A673 (cell line): ENCODE data around the gene IL19. TPM values are rescaled to one million over a fixed set of nuclear protein-coding genes. Genes with fewer than 3 reads are reported as not detected.

Source experiments
- BruUV-seq: library from RNA; stranded (reverse); fragments of 400-500 nt; replicated peaks from 2 replicates; lab custom pipeline; 2021; lab: Mats Ljungman, UMichigan
- CTCF ChIA-PET: fragments of 300-600 bp; sonication (Branson Sonifier 250); formaldehyde crosslinking; loops from one replicate; lab custom pipeline; 2022; ENCODE audit warnings: antibody characterized with exemption; lab: Charles Lee
- POLR2A ChIA-PET: fragments of 300-600 bp; sonication (Branson Sonifier 250); formaldehyde crosslinking; loops from one replicate; lab custom pipeline; 2022; ENCODE audit warnings: antibody characterized with exemption; ENCODE audit not compliant: low non-redundant PET; lab: Charles Lee
- DNase-seq: peaks from one replicate; pipeline ENCODE4 v3.0.0-alpha.2; 2015; ENCODE audit warnings: low spot score
- H3K27ac ChIP-seq: fragments of 200-600 bp; sonication (generic); 2 replicates; pipeline ENCODE4 v1.5.1; 2016; ENCODE audit warnings: mixed run types, low read depth, mild to moderate bottlenecking, mixed read lengths, antibody characterized with exemption, low read length; ENCODE audit not compliant: poor library complexity, severe bottlenecking
- H3K27me3 ChIP-seq: fragments of 200-600 bp; sonication (generic); replicated peaks from 2 replicates; pipeline ENCODE4 v1.6.1; 2017; ENCODE audit warnings: mixed run types, low read depth, mild to moderate bottlenecking, mixed read lengths, antibody characterized with exemption, low read length; ENCODE audit not compliant: insufficient read depth, poor library complexity
- H3K36me3 ChIP-seq: fragments of 200-600 bp; sonication (generic); 2 replicates; pipeline ENCODE4 v1.6.1; 2016; ENCODE audit warnings: mixed run types, mild to moderate bottlenecking, mixed read lengths, antibody characterized with exemption, low read length; ENCODE audit not compliant: insufficient read depth, poor library complexity, severe bottlenecking
- H3K4me1 ChIP-seq: fragments of 200-600 bp; sonication (generic); 2 replicates; pipeline ENCODE4 v1.6.1; 2017; ENCODE audit warnings: mixed run types, mild to moderate bottlenecking, mixed read lengths, antibody characterized with exemption, low read length; ENCODE audit not compliant: insufficient read depth, poor library complexity, severe bottlenecking
- H3K4me3 ChIP-seq: fragments of 200-600 bp; sonication (generic); 2 replicates; pipeline ENCODE4 v1.5.1; 2016; ENCODE audit warnings: low read depth, mixed run types, mild to moderate bottlenecking, mixed read lengths, low read length; ENCODE audit not compliant: poor library complexity, severe bottlenecking
- H3K9me3 ChIP-seq: fragments of 200-600 bp; sonication (generic); 2 replicates; pipeline ENCODE4 v1.6.1; 2016; ENCODE audit warnings: mixed run types, low read depth, mild to moderate bottlenecking, mixed read lengths, antibody characterized with exemption, low read length; ENCODE audit not compliant: poor library complexity, severe bottlenecking
- EZH2 ChIP-seq: fragments of 200-600 bp; sonication (generic); IDR thresholded peaks from 2 replicates; pipeline ENCODE4 v1.6.1; 2017; ENCODE audit warnings: borderline replicate concordance, low read depth, mild to moderate bottlenecking, mixed read lengths, antibody characterized with exemption, low read length; ENCODE audit not compliant: poor library complexity, severe bottlenecking
- intact Hi-C: fragments of 100-400 bp; cut with micrococcal nuclease; formaldehyde crosslinking; loops from one replicate; pipeline ENCODE4 v1.10.0; 2022; ENCODE audit not compliant: unreplicated experiment
- total RNA-seq: library from RNA; stranded (reverse); gene quantifications from 2 replicates; pipeline ENCODE4 v1.2.3, GENCODE V29; 2021
- TF ChIP-seq, protein P1 (sequence below): fragments of 300-800, 200-600 bp; sonication (generic); conservative IDR thresholded peaks from 2 replicates; pipeline ENCODE4 v1.5.1; 2017; ENCODE audit warnings: low read depth, mild to moderate bottlenecking, antibody characterized with exemption, low read length, moderate library complexity, mixed read lengths

Gene IL19
- total RNA-seq, 1 experiment from 2014 or later, result not detected

DNA sequence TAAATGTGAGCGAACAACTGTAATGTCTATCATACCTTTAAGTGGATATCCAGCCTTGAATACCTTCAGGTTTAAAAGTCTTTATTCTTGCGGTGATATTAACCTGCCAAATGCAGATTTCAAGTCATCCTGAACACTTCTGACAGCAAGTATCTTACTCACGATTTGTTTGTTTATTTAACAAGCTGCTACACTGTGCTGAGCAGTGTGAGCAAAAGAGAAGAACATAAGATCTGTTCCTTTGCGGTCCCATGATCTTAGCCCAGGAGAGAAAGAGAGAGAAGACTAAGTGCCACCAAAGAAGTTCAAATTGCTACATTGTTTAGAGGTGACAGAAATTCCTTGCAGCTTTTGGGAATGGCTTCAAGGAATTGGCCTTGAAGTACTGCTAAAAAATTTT lies 117.1 kb downstream of the IL19 start:
- BruUV-seq, result no TSS peak
- Histone ChIP-seq H3K36me3 (no peaks in the 10 kb centered on the region), H3K9me3 (no peaks in the 10 kb centered on the region), H3K27ac (no peak overlapping the region), H3K4me3 (no peak overlapping the region), H3K4me1 (peaks cover 8% of the 10 kb centered on the region), H3K27me3 (peaks cover 10% of the 10 kb centered on the region)
- no peak for DNase-seq
- no peak for TF ChIP-seq EZH2
- TF ChIP-seq, protein P1, sequence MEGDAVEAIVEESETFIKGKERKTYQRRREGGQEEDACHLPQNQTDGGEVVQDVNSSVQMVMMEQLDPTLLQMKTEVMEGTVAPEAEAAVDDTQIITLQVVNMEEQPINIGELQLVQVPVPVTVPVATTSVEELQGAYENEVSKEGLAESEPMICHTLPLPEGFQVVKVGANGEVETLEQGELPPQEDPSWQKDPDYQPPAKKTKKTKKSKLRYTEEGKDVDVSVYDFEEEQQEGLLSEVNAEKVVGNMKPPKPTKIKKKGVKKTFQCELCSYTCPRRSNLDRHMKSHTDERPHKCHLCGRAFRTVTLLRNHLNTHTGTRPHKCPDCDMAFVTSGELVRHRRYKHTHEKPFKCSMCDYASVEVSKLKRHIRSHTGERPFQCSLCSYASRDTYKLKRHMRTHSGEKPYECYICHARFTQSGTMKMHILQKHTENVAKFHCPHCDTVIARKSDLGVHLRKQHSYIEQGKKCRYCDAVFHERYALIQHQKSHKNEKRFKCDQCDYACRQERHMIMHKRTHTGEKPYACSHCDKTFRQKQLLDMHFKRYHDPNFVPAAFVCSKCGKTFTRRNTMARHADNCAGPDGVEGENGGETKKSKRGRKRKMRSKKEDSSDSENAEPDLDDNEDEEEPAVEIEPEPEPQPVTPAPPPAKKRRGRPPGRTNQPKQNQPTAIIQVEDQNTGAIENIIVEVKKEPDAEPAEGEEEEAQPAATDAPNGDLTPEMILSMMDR, result no peak
- POLR2A ChIA-PET, result no interaction called here
- intact Hi-C loops, result no loop called here
- CTCF ChIA-PET, result no interaction called here

DNA sequence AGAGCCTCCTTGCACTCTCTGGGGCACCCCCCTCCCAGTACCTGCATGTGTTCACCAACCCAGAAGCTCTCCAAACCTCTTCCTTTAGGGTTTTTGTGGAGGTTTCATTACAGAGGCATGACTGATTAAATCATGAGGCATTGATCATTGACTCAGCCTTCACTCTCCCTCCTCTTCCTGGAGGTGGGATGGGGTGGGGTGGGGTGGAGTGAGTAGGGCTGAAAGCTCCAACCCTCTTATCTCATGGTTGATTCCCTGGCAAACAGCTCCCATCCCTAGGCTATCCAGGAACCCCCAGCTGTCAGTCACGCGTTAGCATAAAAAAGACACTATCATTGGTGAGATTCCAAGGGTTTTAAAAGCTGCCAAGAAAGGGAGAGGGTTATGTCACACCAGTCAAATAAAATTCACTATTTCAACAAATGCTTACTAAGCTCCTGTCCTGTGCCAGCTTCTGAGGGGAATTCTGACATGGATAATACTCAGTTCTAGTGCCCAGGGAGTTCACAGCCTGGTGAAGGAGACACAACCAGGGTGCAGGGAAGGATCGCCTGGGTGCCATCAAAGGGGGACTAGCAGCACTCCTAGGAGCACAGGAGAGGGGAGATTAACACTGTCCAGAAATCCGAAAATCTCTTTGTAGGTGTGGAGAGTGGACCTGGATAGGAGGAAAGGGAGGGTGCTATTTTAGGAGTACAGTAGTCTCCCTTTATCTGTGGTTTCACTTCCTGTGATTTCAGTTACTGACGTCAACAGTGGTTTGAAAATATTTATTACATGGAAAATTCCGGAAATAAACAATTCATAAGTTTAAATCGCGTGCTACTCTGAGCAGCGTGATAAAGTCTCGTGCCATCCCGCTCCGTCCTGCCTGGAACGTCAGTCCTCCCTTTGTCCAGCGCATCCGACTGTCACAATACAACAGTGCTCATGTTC lies 119.8 kb downstream of the IL19 start:
- Histone ChIP-seq H3K4me1 (peaks cover 8% of the 10 kb centered on the region), H3K27me3 (peaks cover 10% of the 10 kb centered on the region), H3K4me3 (peak overlapping the region; percentile 0), H3K9me3 (no peaks in the 10 kb centered on the region), H3K36me3 (no peaks in the 10 kb centered on the region), H3K27ac (no peak overlapping the region)
- peak; percentile 33 for DNase-seq
- BruUV-seq, result no TSS peak
- intact Hi-C loops, result no loop called here
- ChIA-PET CTCF (interaction anchor here (0.6 kb wide), 1 partner anchor 24 kb away, joined by 3 read pairs; no protein-coding TSS in a partner anchor), POLR2A (no interaction called here)
- TF ChIP-seq, protein P1, result no peak
- TF ChIP-seq EZH2, result no peak

DNA sequence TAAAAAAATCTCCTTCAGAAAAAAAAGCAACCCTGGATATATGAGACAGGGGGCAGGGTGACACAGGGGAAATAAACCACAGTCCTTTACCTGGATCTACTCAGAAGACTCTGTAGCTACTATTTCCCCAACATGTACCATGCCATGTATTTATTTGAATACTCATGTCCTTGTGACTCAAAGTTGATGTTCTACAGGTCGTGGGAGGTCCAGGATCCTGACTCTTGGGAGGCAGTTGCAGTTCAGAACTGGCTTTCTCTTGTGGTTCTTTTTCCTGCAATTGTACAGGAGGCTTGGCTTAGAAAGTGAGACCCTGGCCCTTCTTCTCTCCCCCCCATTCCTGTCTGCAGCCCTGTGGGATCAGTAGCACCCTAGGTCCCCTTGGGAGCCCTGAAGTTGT lies 120.8 kb downstream of the IL19 start:
- Histone ChIP-seq H3K4me3 (no peak overlapping the region), H3K27me3 (peaks cover 10% of the 10 kb centered on the region), H3K4me1 (peaks cover 8% of the 10 kb centered on the region), H3K27ac (no peak overlapping the region), H3K9me3 (no peaks in the 10 kb centered on the region), H3K36me3 (no peaks in the 10 kb centered on the region)
- no TSS peak for BruUV-seq
- no peak for DNase-seq
- intact Hi-C loops, result no loop called here
- ChIA-PET CTCF (no interaction called here), POLR2A (no interaction called here)
- TF ChIP-seq, protein P1, result no peak
- no peak for TF ChIP-seq EZH2

Other genes starting within 250 kb of the IL19 start
- 32.6 and 32.7 TPM in 2 replicates for gene EIF2D, start 158.3 kb upstream of the IL19 start, total RNA-seq
- 18.7 and 24.0 TPM in 2 replicates for gene DYRK3, start 135.2 kb upstream of the IL19 start, total RNA-seq
- gene MAPKAPK2, start 85.9 kb upstream of the IL19 start, total RNA-seq, result 39.2 and 41.9 TPM in 2 replicates
- not detected in 2 replicates for gene IL10, start 1.7 kb downstream of the IL19 start, total RNA-seq
- gene IL20, start 94.8 kb downstream of the IL19 start, total RNA-seq, result not detected in 2 replicates
- gene IL24, start 126.7 kb downstream of the IL19 start, total RNA-seq, result not detected in 2 replicates
- gene FCMR, start 151.2 kb downstream of the IL19 start, total RNA-seq, result not detected in 2 replicates
- not detected in 2 replicates for gene PIGR, start 175.7 kb downstream of the IL19 start, total RNA-seq
- not detected in 2 replicates for gene FCAMR, start 199.7 kb downstream of the IL19 start, total RNA-seq